Astrocyte of the cerebellum (primary cell): ENCODE data around the gene USP31.

Experiments
- DNase-seq: peaks from one replicate; pipeline ENCODE4 v3.0.0-alpha.2; 2011; ENCODE audit warnings: low read depth
- H3K4me3 ChIP-seq: 2 replicates; pipeline ENCODE4 v1.5.1; 2011; ENCODE audit warnings: mild to moderate bottlenecking, low read depth, low read length, moderate library complexity
- in situ Hi-C: cut with HindIII; loops from 2 replicates; pipeline ENCODE4 v1.10.0; 2017; ENCODE audit warnings: low sequenced_read_pairs
- TF ChIP-seq, protein P1 (sequence below): IDR thresholded peaks from 2 replicates; pipeline ENCODE4 v1.5.1; 2012; ENCODE audit warnings: low read length, low read depth, moderate library complexity, mild to moderate bottlenecking; ENCODE audit errors: missing control alignments

Gene USP31

DNA sequence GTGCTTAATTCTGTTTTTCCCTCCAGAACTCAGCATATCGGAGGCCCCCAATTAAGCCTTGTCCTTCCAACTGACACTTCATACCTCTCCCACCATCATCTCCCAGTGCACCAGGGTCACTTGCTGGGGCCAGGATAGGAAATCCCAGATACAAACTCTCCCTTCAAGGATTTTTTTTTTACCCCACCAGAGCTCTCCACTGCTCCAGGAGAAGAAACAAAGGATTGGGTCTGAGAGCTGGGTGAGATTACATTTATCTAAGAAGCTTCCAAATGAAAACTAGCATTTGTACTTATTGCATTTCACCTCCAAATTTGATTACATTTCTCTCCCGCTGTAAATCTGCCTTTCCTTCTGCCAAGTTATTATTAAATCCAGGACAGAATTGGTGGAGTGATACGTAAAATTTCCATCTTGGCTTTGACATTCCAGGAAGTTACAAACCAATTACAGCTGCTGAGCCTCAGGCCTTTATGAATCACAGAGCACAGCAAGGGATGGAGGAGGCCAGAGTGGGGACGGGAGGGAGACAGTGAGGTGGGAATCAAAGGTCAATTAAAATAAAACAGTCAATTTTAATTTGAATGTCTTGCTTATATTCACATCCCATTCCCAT, 123.5 kb downstream of the USP31 start:
- in situ Hi-C loops: no loop called here
- no peak for DNase-seq
- no peak overlapping the region for H3K4me3 ChIP-seq
- TF ChIP-seq, protein P1, sequence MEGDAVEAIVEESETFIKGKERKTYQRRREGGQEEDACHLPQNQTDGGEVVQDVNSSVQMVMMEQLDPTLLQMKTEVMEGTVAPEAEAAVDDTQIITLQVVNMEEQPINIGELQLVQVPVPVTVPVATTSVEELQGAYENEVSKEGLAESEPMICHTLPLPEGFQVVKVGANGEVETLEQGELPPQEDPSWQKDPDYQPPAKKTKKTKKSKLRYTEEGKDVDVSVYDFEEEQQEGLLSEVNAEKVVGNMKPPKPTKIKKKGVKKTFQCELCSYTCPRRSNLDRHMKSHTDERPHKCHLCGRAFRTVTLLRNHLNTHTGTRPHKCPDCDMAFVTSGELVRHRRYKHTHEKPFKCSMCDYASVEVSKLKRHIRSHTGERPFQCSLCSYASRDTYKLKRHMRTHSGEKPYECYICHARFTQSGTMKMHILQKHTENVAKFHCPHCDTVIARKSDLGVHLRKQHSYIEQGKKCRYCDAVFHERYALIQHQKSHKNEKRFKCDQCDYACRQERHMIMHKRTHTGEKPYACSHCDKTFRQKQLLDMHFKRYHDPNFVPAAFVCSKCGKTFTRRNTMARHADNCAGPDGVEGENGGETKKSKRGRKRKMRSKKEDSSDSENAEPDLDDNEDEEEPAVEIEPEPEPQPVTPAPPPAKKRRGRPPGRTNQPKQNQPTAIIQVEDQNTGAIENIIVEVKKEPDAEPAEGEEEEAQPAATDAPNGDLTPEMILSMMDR: no peak

DNA sequence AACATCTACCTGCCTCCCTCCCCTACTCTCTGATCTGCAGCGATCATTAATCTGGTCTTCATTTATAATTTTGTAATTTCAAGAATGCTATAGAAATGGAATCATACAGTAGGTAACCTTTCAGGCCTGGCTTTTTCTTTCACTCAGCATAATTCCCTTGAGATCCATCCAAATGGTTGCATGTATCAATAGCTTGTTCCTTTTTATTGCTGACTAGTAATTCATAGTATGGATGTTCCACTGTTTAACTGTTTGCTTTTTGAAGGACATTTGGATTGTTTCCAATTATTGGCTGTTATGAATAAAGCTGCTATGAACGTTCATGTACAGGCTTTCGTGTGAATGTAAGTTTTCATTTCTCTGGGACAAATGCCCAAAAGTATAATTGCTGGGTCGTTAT, 125.2 kb downstream of the USP31 start:
- no peak overlapping the region for H3K4me3 ChIP-seq
- no peak for DNase-seq
- in situ Hi-C loops: no loop called here
- TF ChIP-seq, protein P1: no peak

DNA sequence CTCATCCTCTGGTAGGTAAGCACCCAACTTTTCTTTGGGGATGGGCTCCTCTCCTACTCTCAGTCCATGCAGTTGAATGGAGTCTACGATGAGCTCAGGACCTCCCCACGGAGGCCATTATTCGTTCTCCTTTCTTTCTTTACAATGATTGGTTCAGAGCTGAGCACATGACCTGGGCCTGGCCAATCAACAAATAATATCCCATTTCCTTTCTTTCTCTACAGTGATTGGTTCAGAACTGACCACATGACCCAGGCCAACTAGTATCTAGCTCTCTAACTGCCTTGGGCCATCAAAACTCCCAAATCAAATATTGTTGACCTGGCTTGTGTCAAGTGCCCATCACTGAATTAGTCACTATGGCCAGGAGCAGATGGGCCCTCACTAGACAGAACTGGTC, 129.2 kb downstream of the USP31 start:
- in situ Hi-C loops: no loop called here
- no peak overlapping the region for H3K4me3 ChIP-seq
- TF ChIP-seq, protein P1: no peak
- DNase-seq: no peak

DNA sequence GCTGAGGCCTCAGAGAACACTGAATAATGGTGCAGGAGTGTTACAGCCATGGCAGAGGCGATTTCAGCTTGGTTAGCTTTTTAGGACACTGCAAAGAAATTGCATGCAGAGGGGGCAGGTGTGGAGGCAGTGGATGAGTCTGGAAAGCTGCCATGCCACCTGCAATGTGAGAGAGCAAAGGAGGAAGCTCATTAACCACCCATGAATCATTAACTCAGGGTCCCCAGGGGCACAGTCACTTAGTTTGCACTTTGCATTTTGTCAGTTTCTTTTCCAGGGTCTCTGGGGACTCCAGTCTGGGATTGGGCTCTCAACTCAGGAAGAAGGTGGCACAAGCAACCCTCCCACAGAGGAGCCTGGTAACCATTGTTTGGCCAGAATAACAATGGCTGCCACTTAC, 132.9 kb downstream of the USP31 start:
- DNase-seq: no peak
- TF ChIP-seq, protein P1: no peak
- in situ Hi-C loops: no loop called here
- H3K4me3 ChIP-seq: no peak overlapping the region

DNA sequence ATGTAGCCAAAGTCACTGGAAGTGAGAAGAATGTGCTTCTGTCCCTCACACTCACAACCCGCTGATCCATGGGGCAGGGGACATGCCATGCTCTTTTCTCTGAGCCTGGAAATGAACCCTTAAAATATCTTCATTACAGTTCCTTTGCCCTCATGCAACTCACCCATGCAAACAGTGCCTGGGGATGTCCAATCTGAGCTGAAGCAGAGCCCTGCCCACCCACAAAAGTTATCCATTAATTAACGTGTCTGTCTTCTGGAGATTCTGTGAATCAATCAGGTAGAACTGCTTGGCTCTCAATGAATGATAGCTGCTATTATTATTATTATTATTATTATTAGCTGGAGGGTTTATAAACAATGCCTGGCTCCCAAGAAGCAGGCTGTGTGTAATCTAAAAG, 133.7 kb downstream of the USP31 start:
- no peak for DNase-seq
- in situ Hi-C loops: no loop called here
- TF ChIP-seq, protein P1: no peak
- H3K4me3 ChIP-seq: no peak overlapping the region

DNA sequence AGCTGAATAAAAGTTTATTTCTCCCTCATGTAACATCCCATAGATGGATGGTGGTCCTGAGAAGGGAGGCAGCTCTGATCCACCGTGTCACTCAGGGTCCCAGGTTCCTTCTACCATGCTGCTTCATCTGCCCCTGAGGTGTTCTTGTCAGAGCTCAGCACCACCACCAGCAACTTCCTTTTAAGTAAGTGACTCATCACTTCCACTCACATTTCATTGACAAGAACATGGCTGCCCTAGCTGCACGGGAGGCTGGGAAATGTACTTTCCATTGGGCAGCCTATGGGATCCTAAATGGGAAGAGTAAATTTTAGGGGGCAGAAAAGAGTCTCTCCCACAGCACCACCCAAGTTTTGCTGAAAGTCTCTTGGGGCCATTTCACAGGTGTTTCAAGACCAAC, 134.7 kb downstream of the USP31 start:
- TF ChIP-seq, protein P1: no peak

More for the DNA sequence above, 134.7 kb downstream of the USP31 start:
- in situ Hi-C loops: no loop called here
- DNase-seq: no peak
- no peak overlapping the region for H3K4me3 ChIP-seq
